Left ventricle myocardium inferior (tissue), 1 donor: ENCODE measurements around the gene APELA. TPM values are rescaled to one million over a fixed set of nuclear protein-coding genes. Genes with fewer than 3 reads are reported as not detected.

Experiments
- DNase-seq: peaks from one replicate; pipeline ENCODE4 v3.0.0-alpha.2; 2020
- H3K27ac ChIP-seq: fragments of 200-600 bp; replicated peaks from 2 replicates; pipeline ENCODE4 v1.8.0; 2021
- H3K27me3 ChIP-seq: fragments of 200-600 bp; 2 replicates; pipeline ENCODE4 v1.8.0; 2021; ENCODE audit warnings: low read depth
- H3K36me3 ChIP-seq: fragments of 200-600 bp; 2 replicates; pipeline ENCODE4 v1.8.0; 2021
- H3K4me1 ChIP-seq: fragments of 200-600 bp; 2 replicates; pipeline ENCODE4 v1.8.0; 2021
- H3K4me3 ChIP-seq: fragments of 200-600 bp; 2 replicates; pipeline ENCODE4 v1.8.0; 2021; ENCODE audit warnings: mild to moderate bottlenecking, moderate library complexity
- H3K9me3 ChIP-seq: fragments of 200-600 bp; replicated peaks from 2 replicates; pipeline ENCODE4 v1.8.0; 2021
- CTCF ChIP-seq: fragments of 200-600 bp; IDR thresholded peaks from 2 replicates; pipeline ENCODE4 v1.8.0; 2021; ENCODE audit warnings: antibody characterized with exemption, mild to moderate bottlenecking, borderline replicate concordance
- intact Hi-C: fragments of 100-400 bp; cut with micrococcal nuclease; formaldehyde crosslinking; loops from one replicate; pipeline ENCODE4 v1.11.0; 2022
- total RNA-seq: library from RNA; stranded (reverse); fragmentation: NEBNext Ultra II Directional; extraction: Animal tissue kit (Norgen Biotek cat#: 25700); gene quantifications from one replicate; pipeline ENCODE4 v1.2.1, GENCODE V29; 2021
- donor health status: DM: no; HTN: yes; CAD: no; lungs with severe emphysema.

APELA gene
- total RNA-seq, 1 donor from 2014 or later = not detected

GRCh38 chr4:164856396-164856795 lies 20.6 kb upstream of the APELA start:
- intact Hi-C loops = no loop called here
- H3K4me1 ChIP-seq = no peaks in the 10 kb centered on the region
- no peak for DNase-seq
- no peaks in the 10 kb centered on the region for H3K9me3 ChIP-seq
- no peak overlapping the region for H3K27ac ChIP-seq
- H3K4me3 ChIP-seq = no peak overlapping the region
- no peak for TF ChIP-seq CTCF
- H3K27me3 ChIP-seq = no peaks in the 10 kb centered on the region
- no peaks in the 10 kb centered on the region for H3K36me3 ChIP-seq

GRCh38 chr4:164866817-164867490 lies 10.0 kb upstream of the APELA start:
- H3K9me3 ChIP-seq = peaks cover 3% of the 10 kb centered on the region
- no peak for DNase-seq
- intact Hi-C loops = no loop called here
- no peak overlapping the region for H3K4me3 ChIP-seq
- TF ChIP-seq CTCF = no peak
- H3K27ac ChIP-seq = no peak overlapping the region
- no peaks in the 10 kb centered on the region for H3K36me3 ChIP-seq
- H3K4me1 ChIP-seq = no peaks in the 10 kb centered on the region
- H3K27me3 ChIP-seq = no peaks in the 10 kb centered on the region

- Histone ChIP-seq H3K36me3 (no peaks in the 10 kb centered on the region), H3K9me3 (no peaks in the 10 kb centered on the region), H3K27ac (no peak overlapping the region), H3K27me3 (no peaks in the 10 kb centered on the region), H3K4me1 (no peaks in the 10 kb centered on the region), H3K4me3 (no peak overlapping the region)
- intact Hi-C loops = no loop called here
- DNase-seq = no peak
- TF ChIP-seq CTCF = no peak
Measured at GRCh38 chr4:164871673-164872072, 5.3 kb upstream of the APELA start.

GRCh38 chr4:164872481-164872880 lies 4.5 kb upstream of the APELA start:
- Histone ChIP-seq H3K9me3 (no peaks in the 10 kb centered on the region), H3K4me3 (no peak overlapping the region), H3K36me3 (no peaks in the 10 kb centered on the region), H3K27me3 (no peaks in the 10 kb centered on the region), H3K27ac (no peak overlapping the region), H3K4me1 (no peaks in the 10 kb centered on the region)
- no peak for TF ChIP-seq CTCF
- intact Hi-C loops = no loop called here
- DNase-seq = no peak

GRCh38 chr4:164874789-164875188 lies 2.2 kb upstream of the APELA start:
- no peak overlapping the region for H3K4me3 ChIP-seq
- no peaks in the 10 kb centered on the region for H3K36me3 ChIP-seq
- intact Hi-C loops = no loop called here
- H3K4me1 ChIP-seq = no peaks in the 10 kb centered on the region
- no peaks in the 10 kb centered on the region for H3K9me3 ChIP-seq
- H3K27ac ChIP-seq = no peak overlapping the region
- no peak for TF ChIP-seq CTCF
- no peak for DNase-seq
- H3K27me3 ChIP-seq = no peaks in the 10 kb centered on the region
